ENCODE measurements around the gene CASQ2. TPM values are rescaled to one million over a fixed set of nuclear protein-coding genes. Genes with fewer than 3 reads are reported as not detected.

The CASQ2 gene
- total and polyA plus RNA-seq, 2 of the 4 experiments (the other 2 are of a cell fraction): not detected

GRCh38 chr1:115757856-115758255 is 10.7 kb downstream of the CASQ2 start:
- Histone ChIP-seq H2AFZ (replicated peaks; ENCODE audit: low read length, poor library complexity) (no peak overlapping the region), H3K56ac (ENCODE audit: extremely low read depth, insufficient read depth, low read length) (no peak overlapping the region), H3K23ac (ENCODE audit: low read depth, low read length) (no peak overlapping the region), H4K5ac (ENCODE audit: low read depth, low read length) (no peak overlapping the region), H2AK9ac (replicated peaks; ENCODE audit: low read depth, low read length, poor library complexity) (no peak overlapping the region), H3K9me3 (ENCODE audit: control insufficient read depth, insufficient read depth, low read length) (no peaks in the 10 kb centered on the region), H3K18ac (ENCODE audit: low read depth, low read length) (no peak overlapping the region), H3K27me3 (ENCODE audit: control insufficient read depth, insufficient read depth, low read length) (peaks cover 16% of the 10 kb centered on the region), H3K4ac (ENCODE audit: low read depth, low read length) (no peak overlapping the region), H3K4me1 (ENCODE audit: control insufficient read depth, insufficient read depth, low read length) (no peaks in the 10 kb centered on the region), H3K79me1 (ENCODE audit: low read depth in 1 of 2, low read length in 2 of 2) (no peaks in the 10 kb centered on the region), H2BK120ac (ENCODE audit: low read depth, low read length) (no peak overlapping the region), H3K14ac (replicated peaks; ENCODE audit: low read depth, low read length) (no peak overlapping the region), H3K9ac (ENCODE audit: low read depth, low read length) (no peak overlapping the region), H3K27ac (ENCODE audit: insufficient read depth, low read length) (no peak overlapping the region), H2BK20ac (ENCODE audit: low read depth, low read length) (no peak overlapping the region), H3K4me2 (ENCODE audit: low read depth, low read length) (no peak overlapping the region), H2BK15ac (ENCODE audit: low read depth, low read length) (no peak overlapping the region), H4K8ac (ENCODE audit: low read depth in 2 of 2, low read length in 2 of 2) (no peak overlapping the region), H2AK5ac (ENCODE audit: low read depth, low read length) (no peak overlapping the region), H4K20me1 (ENCODE audit: insufficient read depth, low read length) (no peaks in the 10 kb centered on the region), H2BK5ac (ENCODE audit: low read depth, low read length, poor library complexity, severe bottlenecking) (no peak overlapping the region), H3K36me3 (ENCODE audit: control insufficient read depth, insufficient read depth, low read length) (no peaks in the 10 kb centered on the region), H4K91ac (ENCODE audit: insufficient read depth, low read depth, low read length) (no peak overlapping the region), H3K9me1 (ENCODE audit: insufficient read depth, low read length) (no peaks in the 10 kb centered on the region), H3K4me3 (ENCODE audit: insufficient read depth, low read depth, low read length) (no peak overlapping the region)
- WGBS, 2 experiments (ENCODE audit: extremely low coverage in 2 of 2, insufficient read length in 1 of 2): no CpG with 5 or more reads among the region's 1 CpG
- no peak for TF ChIP-seq CHD1 (IDR thresholded peaks at IDR 0.05; ENCODE audit: low read depth, low read length)
- no peak for TF ChIP-seq BHLHE40 (IDR thresholded peaks at IDR 0.05; ENCODE audit: low read depth, low read length)
- no peak for ATAC-seq (ENCODE audit: low read depth)
- ChIA-PET POLR2A (ENCODE audit: unreplicated experiment) (no interaction called here), CTCF (no interaction called here)
- in situ Hi-C loops (cut with MboI; ENCODE audit: low sequenced_read_pairs): no loop called here
- DNase-seq: no peak
- dilution Hi-C loops (cut with HindIII; ENCODE audit: low sequenced_read_pairs, unreplicated experiment): no loop called here
- no TSS peak for BruUV-seq (replicated peaks)
- intact Hi-C loops (cut with micrococcal nuclease): no loop called here

All from IMR-90 (cell line).